ENCODE measurements around the gene CENPU.
"Not testable (repeated sequence)": the region's sequence is repeated elsewhere in the genome, so short reads cannot be mapped to it uniquely, and the experiment has no call there.

CENPU gene, protein sequence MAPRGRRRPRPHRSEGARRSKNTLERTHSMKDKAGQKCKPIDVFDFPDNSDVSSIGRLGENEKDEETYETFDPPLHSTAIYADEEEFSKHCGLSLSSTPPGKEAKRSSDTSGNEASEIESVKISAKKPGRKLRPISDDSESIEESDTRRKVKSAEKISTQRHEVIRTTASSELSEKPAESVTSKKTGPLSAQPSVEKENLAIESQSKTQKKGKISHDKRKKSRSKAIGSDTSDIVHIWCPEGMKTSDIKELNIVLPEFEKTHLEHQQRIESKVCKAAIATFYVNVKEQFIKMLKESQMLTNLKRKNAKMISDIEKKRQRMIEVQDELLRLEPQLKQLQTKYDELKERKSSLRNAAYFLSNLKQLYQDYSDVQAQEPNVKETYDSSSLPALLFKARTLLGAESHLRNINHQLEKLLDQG

DNA sequence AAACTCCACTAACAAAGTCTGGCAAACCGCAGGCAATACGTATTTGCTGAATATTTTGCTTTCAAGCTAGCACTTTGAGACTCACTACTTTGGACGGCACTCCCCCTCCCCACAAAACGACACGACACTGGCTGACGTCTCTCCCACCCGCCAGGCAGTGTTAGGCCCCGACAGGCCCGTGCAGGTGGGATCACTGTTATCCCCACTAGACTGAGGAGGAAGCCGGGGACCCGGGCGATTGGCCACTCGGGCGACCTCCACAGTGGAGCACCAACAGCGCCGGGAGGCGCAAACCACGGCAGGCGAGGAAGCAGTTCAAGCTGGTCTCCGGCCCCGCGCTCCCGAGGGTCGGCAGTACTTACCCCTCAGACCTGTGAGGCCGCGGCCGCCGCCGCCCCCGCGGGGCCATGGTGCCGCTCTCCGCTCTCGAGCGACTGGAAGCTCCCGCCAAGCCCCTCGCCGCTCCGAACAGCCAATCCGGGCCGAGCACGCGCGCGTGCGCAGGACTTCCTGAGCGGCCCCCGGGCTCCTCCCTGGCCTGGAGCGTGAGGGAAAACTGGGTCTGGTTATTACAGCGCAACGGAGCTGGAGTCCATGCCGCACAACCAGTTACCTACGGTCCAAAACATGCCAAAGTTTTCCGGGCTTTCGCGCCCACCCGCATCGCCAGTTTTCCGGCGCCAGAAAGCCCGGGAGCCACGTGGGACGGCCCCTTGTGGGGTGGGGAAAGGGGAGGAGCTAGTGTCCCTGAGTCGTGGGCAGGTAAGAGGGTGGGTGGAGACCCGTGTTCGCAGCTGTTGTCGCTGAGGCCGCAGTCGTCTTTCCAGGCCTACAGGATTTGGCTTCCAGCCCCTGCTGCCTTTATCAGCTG, at the start of gene CENPU:
Gene CENPU (minus strand): TSS at position 443 of the 871 bp plus-strand sequence. CDS start 34 bp downstream, at position 409.
- peak; percentile 73 for DNase-seq

DNA sequence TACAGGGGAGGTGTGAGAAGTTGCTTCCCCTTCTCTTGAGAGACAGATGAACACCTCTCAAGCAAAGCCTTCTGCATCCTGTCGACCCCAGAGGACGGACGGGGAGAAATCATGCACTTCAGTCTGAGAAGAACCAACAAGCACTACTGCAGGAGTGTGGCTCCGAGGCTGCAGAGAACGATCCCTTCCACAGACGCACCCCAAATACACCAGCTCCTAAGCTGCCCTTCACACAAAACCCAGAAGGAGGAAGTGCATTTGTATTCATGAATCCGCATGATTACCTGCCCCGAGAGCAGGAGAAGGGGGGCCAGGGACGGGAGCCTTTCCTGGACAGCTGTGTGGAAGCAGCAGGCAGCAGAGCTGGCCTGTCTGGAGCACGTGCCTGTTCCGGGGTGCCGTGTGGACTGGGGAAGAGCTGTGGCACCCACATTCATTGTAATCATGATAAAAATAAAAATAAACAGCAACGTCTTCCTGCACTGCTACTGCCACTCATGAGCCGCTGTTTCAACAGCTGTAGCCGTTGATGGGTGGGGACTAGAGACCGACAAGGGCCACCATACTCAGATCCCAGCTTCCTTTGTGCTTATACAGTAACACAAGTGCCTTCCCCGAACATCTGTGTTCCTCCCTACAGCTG, 49.0 kb upstream of the CENPU start:
- DNase-seq: no peak

DNA sequence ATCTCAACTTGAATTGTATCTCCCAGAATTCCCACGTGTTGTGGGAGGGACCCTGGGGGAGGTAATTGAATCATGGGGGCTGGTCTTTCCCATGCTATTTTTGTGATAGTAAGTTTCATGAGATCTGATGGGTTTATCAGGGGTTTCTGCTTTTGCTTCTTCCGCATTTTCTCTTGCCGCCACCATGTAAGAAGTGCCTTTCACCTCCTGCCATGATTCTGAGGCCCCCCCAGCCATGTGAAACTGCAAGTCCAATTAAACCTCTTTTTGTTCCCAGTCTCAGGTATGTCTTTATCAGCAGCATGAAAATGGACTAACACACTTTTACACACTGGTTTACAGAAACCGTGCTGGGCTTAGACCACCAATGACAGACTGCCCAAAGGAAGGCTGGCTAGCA, 45.3 kb upstream of the CENPU start:
- DNase-seq: not testable (repeated sequence)

DNA sequence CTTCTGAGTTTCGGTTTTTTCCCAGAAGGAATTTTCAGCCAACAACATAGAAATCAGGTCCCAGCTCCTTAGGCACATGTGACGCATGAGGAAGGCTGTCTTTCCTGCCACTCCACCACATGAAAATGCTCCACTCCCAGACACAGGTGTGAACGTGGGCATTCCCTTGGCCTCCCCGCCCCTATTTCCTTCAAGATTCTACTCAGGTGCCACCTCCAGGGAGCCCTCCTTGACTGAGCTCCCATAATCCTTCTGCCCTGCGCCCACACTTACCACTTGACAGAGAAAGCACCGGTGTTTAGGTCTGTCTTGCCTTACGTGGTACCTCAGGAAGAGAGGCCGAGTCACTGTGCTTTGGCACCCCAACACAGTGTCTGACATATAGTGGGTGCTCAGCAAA, 44.4 kb upstream of the CENPU start:
- no peak for DNase-seq

DNA sequence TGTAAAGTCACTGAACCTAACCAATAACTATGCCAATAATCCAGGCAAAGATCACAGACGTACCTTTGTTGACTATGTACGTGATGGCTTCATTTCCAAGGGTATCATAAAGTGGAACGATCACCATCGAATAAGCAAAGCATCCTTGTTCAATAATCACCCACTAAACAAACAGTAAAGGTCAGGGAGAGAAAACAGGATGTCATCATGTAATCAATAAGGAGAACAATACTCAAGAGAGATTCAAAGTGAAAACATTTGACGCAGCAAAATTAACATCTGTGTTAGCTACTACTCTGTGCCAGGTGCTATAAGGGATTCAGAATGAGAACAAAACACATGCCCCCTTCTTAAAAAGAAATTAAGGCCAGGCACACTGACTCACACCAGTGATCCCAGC, 42.9 kb upstream of the CENPU start:
- no peak for DNase-seq

DNA sequence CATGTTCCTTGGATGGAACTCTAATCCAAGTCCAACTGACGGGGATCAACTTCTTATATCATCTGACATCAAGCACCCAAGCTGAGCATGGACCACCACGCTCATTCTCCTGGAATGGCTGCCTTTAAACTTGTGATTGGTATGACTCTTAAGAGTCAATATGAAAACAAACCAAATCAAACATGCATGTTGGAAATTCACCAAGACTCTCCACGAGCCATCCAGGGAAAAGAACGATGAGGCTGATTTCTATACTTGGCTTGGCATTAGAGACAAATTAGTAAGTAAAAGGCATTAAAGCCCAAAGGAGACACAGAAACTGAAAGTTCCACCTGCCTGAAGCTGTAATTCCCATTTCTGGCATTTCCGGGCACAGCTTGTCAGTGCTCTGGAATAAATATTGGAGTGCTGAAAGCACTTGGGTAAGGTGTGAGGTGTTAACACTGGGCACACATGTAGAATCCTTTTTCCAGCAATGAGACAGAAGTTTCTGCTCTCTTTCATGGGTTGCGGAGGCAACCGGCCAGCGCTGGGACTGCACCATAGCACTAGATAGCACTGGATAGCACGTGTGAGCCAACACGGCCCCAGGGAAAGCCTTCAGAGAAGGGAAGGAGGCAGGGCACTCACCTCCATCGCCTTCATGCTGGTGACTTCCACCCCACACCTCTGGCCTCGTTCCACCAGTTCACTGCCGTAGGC, 42.1 kb upstream of the CENPU start:
- no peak for DNase-seq

DNA sequence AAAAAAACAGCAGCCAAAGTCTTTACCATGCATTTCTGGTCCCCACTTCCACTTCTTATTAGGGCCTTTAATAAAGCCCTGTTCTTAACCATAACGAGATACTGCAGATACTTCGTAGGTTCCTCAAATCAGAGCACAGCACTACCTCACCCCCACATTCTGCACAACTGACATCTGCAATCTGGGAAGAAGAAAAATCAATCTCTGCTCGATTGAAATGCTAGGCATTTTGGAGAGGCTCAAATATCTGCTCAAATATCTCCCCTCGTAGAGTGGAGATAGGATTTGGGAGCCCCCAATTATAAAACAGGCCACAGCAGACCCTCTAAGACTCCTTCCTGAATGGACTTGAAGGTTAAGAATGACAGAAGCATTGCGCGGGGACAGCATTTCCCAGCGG, 40.3 kb upstream of the CENPU start:
- no peak for DNase-seq

DNA sequence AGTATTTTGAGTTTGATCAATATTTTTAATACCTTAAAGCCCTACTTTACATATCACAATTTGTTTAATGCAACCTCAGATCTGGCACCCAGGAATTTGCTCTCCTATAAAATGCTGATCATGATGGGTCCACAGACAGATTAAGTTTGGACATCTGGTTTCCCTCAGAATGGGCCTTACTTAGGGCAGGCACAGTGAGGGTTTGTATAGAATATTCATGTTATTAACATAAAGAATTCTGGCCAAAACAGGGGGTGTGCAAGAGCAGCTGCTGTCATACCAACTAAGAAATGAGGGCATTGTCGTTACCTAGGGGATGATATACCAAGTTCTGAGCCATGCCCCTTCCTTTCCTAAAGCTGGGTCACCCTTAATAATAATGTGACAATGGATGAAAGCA, 37.5 kb upstream of the CENPU start:
- DNase-seq: no peak

DNA sequence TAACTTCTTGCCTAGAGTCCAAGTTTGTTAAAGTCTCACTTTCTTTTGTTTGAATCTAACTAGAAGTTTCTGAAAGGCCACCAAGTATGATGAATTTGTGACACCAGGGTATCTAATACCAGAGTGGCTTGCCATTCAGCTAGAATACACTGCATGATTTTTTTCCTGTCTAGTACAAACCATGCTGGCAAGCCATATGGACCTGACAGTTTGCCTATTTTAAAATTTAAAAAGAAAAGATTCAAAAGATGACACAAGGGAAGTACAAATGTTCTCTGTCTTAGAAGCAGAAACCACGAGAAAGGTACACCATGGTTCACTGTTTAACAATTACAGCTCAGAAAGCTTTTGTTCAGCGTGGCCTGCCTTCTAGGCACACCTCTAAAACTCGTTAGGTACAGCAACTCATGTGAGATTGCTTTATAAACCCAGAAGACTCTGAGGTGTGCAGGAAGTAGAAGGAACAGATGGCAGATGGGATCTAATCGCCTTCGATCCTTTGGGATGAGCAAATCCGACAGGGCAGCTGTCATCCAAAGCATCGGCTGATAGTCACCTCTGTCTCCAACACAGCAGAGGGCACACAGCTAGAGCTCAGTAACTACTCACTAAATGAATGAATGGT, 35.4 kb upstream of the CENPU start:
- no peak for DNase-seq

DNA sequence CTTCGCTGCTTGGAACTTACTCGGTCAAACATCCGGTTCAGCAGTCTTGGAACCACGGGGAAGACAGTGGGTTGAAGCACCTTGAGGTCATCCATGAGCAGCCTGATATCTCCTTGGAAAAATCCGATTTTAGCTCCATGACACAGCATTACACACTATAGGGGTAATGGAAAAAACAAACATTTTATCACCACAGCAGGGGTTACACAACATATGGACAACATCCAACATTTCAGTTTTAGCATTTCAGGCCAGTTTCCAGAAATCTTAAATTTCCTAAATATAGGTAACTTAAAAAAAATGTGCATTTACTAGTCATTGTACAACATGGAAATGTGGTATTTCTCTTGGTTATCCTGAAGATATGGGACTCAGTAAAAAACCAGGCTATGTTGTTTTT, 34.4 kb upstream of the CENPU start:
- DNase-seq: no peak

DNA sequence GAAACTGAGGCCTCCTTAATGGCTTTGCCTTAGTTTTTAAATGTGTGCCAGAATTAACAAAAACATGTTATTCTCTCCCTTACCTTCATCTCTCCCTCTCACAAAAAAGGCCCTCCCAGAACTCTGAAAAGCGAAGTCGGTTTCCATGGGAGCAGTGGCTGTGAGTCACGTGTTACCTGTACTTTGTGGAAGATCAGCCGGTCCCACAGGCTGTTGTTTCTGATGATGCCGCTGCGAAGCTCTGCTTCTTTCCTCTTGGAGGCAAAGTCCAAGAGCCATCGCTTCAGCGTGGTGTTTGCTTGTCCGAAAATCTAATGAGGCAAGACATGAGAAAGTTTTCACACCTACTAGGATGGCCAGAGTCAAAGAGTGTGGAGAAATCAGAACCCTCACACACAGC, 32.5 kb upstream of the CENPU start:
- no peak for DNase-seq

DNA sequence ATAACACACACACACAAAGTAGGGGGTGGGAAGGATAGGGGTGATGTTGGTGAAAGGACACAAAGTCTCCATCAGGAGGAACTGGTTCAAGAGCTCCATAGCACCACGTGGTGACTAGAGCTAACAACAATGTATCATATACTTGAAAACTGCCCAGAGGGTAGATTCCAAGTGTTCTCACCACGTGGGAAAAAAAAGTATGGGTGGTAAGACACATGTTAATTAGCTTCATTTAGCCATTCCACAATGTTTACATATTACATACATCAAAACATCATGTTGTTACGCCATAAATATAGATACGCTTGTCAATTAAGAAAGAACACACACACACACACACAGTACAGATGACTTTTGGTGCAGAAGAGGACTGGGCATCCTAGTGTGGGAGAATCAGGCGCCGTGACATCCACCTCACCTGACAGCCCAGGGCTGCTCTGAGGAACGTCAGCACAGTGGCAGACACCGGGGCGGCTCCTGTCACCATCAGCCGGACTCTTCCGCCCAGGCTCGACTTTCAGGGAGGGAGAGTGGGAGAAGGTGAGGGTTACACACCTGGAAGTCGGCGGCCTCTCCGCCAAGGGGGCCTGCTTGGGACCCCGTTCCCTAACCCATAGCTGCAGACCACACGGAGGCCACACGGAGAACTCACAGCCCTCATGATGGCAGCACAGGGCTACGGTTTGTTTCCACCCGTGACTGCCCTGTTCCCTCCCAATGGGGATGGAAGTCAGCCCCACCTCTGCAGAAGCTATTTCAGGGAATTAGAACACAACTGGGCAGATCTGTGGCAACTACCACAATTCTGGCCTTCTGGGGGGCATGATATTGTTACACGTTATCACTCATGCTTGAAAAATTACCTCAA, 31.8 kb upstream of the CENPU start:
- no peak for DNase-seq

DNA sequence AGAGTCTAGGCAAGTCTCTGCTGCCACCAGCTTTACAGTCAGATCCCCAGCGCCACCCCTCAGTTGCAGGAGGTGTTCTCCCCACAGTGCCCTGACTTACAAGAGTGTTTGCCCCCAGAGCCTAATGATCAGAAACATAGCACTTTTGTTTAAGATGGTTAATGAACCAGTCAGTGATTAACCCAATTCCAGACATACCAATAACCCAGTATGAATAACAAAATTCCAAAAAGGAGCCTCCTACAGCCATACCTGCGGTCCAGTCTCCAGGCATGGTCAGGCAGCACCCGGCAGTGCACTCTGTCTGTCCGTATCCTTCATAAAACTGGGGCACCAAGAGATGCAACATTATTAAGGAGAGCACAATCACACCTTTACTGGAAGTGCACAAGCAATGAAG, 30.7 kb upstream of the CENPU start:
- no peak for DNase-seq

DNA sequence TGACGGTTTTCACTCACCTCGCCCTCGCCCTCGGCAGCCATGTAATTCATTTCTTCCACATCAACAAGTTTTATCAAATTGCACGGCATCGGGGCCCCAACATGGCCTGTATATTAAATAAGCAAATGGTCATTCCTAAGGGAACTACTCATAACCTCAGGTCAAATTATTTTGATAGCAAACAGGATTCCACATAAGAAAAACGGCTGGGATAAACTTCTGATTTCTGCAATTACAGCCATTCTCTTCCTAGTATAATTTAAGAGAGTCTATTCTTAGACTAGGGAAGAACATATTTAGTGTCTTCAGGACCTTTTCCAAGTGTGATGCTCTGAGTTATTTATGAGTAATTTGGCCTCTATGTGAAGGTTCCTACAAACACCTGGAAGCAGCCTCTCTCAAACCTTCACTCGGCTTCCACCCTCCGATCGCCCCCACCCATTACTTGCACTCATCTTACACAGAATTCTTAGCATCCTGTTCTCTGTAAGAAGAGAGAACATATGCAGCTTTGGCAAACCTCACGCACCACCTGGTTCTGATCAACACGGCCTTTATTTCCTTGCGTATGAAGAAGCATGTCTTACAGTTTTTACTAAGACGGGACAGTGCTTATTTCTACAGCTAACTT, 29.4 kb upstream of the CENPU start:
- no peak for DNase-seq

DNA sequence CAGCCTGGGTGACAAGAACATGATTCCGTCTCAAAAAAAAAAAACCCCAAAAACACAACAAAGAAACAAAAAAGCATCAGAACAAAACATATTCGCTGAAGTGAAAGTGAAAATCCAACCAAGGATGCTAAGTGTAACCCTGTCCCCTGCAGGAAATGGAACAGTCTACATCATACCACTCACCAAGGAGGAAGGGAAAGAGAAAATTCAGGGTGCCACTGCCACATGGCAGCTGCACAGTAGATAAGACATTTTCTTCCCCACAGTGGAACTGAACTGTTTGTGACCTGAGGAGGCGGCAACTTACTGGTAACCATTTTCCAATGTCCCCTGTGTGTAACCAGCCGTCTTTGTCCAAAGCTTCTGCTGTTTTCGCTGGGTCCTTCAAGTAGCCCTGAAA, 28.2 kb upstream of the CENPU start:
- DNase-seq: no peak

DNA sequence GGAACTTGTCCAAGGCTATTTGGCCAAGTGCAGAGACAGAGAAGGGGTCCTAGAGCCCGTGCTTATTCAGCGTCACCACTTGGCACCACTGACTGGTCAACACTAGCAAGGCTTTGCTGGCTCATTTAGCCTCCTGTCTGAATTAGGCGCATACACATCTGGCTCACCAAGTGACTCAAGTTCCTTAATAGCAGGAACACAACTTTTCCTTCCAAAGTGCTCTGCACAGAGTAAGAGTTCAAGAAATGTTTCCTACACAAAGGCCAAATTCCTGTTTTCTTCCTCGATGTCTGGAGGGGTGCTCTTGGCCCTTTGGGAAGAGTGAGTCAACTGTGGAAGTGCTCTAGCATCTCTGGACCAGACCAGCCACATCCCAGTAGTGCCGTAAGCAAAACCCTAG, 26.8 kb upstream of the CENPU start:
- no peak for DNase-seq

DNA sequence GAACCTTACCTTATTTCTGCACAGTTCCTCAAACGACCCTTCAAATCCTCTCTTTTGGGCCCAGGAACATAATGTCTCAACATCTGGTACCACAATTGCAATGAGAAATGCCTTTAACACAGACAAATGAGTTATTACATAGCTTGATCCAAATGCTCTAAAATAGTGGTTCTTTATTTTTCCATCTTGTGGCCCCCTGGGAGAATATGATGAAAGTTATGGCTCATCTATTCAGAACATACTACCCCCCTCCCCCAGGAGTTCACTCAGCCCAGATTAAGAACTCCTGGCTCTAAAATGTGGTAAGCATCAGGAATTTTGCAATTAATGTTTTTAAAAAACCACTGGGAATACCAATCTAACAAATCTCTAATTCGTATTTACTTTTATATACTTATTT, 23.9 kb upstream of the CENPU start:
- no peak for DNase-seq

DNA sequence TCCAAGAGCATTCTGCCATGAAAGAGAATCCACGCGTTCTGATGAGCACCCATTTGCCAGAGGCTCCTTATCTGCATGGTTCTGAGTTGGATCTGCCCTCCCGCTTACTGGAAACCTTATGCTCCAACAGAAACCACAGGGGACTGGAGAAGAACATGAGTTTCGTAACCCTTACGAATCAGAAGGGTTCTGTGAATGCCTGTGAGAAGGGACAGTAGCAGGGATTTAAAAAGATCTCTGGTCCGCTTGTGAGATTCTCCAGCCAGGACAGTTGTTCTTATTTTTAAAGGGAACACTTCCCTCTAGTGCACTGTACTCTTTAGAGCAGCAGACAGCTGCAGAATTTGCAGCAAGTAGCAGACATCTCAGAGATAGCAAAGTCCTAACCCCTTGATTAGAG, 22.5 kb upstream of the CENPU start:
- no peak for DNase-seq

DNA sequence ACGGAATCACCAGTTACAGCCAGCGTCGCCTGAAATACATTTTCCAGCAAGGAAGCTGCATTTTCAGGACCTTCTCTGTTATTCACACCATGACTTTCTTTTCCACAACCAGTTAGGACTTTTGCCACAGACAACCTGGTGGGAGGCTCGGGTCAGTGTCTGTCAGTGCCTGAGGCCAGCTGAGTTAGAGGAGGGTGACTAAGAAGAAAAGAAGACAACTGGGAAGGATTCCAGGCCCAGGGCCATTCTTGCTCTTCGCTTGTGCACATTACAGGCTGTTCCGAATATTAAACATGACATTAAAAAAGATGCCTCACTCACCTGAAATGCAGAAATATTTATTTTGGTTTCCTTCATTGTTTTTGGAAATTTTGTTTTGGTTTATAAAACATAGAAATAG, 21.4 kb upstream of the CENPU start:
- DNase-seq: no peak

DNA sequence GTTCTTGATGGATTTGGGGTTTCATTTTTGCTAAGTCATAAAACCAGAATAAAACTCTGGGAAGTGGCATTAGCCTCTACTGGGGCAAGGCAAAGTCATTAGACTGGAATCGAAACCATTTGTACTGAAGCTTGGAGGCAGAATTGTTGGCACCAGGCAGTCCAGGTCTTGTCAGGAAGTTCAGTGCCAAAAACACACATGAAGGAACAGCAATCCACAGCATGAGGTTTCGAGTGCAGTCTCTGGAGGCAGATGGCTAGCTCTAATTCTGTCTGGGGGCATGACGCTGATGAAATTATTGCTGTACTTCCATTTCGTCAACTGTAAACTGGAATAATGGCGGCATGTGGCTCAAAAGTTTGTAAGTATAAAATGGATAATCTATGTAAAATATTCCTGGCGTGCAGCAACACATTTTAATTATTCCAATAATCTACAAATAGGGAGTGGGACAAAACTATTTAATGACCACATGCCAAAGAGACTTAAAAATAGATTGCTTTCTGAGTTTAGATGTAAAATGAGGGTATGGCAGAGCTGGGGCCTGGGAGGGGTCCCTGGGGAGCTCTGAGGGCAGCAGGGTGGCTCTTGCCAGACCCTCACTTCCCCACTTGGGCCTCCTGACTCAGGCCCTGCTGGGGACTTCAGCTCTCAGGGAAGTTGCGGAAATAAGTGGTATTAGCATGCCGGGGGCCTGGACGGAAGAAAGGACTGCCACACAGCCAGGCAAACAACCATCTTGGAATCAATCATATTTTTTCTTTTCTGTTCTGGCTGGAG, 18.8 kb upstream of the CENPU start:
- DNase-seq: no peak
